ENCODE data around the gene ATF6B.
"Not testable (repeated sequence)": the region's sequence is repeated elsewhere in the genome, so short reads cannot be mapped to it uniquely, and the experiment has no call there.

ATF6B gene

DNA sequence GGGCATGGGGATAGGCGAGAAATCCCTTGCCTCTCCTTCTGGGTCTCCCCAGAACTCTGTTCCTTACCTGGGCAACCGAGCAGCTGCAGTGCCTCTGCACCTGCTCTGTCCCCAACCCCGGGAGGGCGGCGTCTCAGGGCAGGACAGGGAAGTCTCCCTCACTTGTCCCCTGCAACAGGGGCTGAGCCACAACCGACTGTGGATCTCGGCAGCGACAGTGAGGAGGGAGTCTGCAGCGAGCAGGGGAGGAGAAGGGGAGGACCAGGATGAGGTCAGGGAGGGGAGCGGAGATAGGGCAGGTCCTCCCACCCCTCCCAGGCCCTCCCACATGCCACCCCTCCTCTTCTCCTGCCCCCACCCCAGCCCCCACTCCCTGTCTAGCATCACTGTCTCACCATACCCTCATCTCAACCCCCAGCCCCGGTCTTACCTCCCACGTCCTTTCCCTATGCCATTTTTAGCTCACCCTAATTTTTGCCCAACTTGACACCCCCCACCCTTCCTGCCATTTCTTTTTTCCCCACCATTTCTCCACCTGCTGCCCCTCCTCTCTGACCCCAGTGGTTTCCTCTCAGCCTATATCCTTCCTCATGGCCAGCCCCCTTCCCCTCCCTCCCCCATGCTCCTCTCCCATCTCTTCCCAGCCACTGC lies 18.8 kb downstream of the ATF6B start, which contains the start of gene TNXB:
TNXB (minus strand) TSS at position 225 of the 651 bp plus-strand sequence. CDS start 11,140 bp downstream, outside the sequence.
- H3K9ac ChIP-seq (ENCODE audit: low read length): no peak within 1 kb of the TSS
- no peak within 1 kb of the TSS for H3K27ac ChIP-seq (ENCODE audit: low read length)

DNA sequence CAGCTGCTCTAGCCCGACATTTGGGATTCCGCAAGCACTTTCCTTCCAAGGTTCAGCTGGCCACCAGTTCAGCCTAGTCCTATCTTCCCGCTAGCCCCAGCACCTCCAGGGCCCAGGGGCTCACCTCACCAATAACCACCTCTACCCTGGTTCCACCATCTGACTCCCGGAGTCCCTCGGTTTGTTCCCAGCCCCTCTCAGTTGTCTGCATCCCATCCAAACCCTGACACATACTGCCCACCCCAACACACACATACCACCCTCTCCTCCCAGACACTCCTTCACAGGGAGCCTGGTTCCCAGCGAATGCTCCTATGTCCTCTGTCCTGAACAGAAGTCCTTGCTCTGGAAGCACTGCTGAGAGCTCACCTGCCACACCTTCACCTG lies 19.3 kb downstream of the ATF6B start:
- Histone ChIP-seq H3K36me3 (ENCODE audit: control insufficient read depth, low read depth, low read length) (no peaks in the 10 kb centered on the region), H3K4me1 (ENCODE audit: control insufficient read depth, low read depth, low read length) (no peaks in the 10 kb centered on the region), H3K4me3 (ENCODE audit: low read length) (no peak overlapping the region), H3K27me3 (ENCODE audit: control insufficient read depth, insufficient read depth, low read length) (peaks cover 19% of the 10 kb centered on the region), H3K27ac (ENCODE audit: low read length) (no peak overlapping the region), H3K9me3 (ENCODE audit: control insufficient read depth, low read depth, low read length) (no peaks in the 10 kb centered on the region), H3K9ac (ENCODE audit: low read length) (no peak overlapping the region)

More for the DNA sequence above, 18.8 kb downstream of the ATF6B start, which contains the start of gene TNXB:
- H3K27me3 ChIP-seq (ENCODE audit: control insufficient read depth, insufficient read depth, low read length): peaks cover 19% of the 10 kb centered on the region
- H3K9me3 ChIP-seq (ENCODE audit: control insufficient read depth, low read depth, low read length): no peaks in the 10 kb centered on the region
- H3K4me3 ChIP-seq (ENCODE audit: low read length): no peak within 1 kb of the TSS
- no peaks in the 10 kb centered on the region for H3K4me1 ChIP-seq (ENCODE audit: control insufficient read depth, low read depth, low read length)
- H3K36me3 ChIP-seq (ENCODE audit: control insufficient read depth, low read depth, low read length): no peaks in the 10 kb centered on the region

DNA sequence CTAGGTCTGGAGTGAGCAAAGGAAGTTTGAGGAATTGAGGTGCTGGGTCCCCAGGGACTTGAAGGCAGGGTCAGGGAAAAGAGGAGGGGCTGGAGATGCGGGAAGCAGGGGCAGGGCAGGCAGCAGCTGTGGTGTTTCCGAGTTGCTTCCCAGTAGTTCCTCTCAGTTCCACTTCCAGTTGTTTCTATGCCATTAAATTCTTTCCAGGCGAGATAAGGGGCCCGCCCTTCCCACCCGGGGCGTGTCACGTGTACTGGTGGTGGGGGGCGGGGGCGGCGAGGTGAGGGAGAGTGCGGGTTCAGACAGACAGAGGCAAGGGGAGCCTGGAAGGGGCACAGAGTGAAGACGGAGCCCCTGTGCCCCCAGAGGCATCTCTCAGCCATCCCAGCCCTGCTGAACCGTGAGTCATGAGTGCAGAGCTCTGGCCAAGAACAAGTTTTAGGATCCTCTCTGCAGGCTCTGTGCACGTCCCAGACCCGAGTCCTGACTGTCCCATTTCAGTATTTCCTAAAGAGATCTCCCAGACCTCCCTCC lies 19.9 kb downstream of the ATF6B start:
- H3K4me1 ChIP-seq (ENCODE audit: control insufficient read depth, low read depth, low read length): no peaks in the 10 kb centered on the region
- H3K27ac ChIP-seq (ENCODE audit: low read length): no peak overlapping the region
- H3K36me3 ChIP-seq (ENCODE audit: control insufficient read depth, low read depth, low read length): no peaks in the 10 kb centered on the region
- no peaks in the 10 kb centered on the region for H3K9me3 ChIP-seq (ENCODE audit: control insufficient read depth, low read depth, low read length)
- peaks cover 19% of the 10 kb centered on the region for H3K27me3 ChIP-seq (ENCODE audit: control insufficient read depth, insufficient read depth, low read length)
- no peak overlapping the region for H3K9ac ChIP-seq (ENCODE audit: low read length)
- H3K4me3 ChIP-seq (ENCODE audit: low read length): no peak overlapping the region

DNA sequence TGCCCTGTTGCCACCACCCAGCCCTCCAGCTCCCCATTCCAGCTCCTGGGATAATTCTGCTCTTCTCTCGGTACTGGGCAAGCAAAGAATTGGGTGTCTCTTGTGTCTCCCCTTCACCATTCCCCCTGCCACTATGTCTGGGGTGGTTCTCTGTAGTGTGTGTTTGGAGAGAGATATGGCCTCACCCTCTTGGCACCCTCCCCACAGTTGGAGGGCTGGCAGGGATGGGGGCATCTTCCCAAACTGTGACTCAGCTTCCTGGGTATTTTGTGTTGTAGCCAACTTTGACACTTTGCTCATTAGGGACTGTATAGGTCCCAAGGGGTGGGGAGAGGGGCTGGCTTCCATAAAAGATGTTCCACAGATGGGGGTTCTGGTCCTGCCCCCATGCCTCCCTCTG lies 20.6 kb downstream of the ATF6B start:
- no peak overlapping the region for H3K27ac ChIP-seq (ENCODE audit: low read length)
- H3K27me3 ChIP-seq (ENCODE audit: control insufficient read depth, insufficient read depth, low read length): peaks cover 19% of the 10 kb centered on the region
- no peak overlapping the region for H3K4me3 ChIP-seq (ENCODE audit: low read length)
- H3K4me1 ChIP-seq (ENCODE audit: control insufficient read depth, low read depth, low read length): no peaks in the 10 kb centered on the region
- no peak overlapping the region for H3K9ac ChIP-seq (ENCODE audit: low read length)
- no peaks in the 10 kb centered on the region for H3K9me3 ChIP-seq (ENCODE audit: control insufficient read depth, low read depth, low read length)
- no peaks in the 10 kb centered on the region for H3K36me3 ChIP-seq (ENCODE audit: control insufficient read depth, low read depth, low read length)

DNA sequence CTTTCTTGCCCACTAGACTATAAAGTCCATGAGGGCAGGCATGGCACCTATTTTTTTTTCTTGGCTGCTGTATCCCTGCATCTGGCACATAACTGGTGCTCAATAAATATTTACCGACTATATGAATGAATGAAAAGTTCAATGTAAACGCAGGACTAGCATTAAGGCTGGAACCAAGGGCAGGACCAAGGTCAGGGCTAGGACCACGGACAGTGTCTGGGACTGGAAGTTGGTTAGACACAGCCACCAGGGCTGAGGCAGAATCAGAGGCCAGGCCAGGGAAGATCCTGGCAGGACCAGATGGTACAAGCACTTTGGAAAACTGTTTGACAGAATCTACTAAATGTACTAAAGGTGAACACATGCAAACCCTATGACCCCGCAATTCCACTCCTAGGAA lies 22.6 kb downstream of the ATF6B start:
- H3K36me3 ChIP-seq (ENCODE audit: control insufficient read depth, low read depth, low read length): no peaks in the 10 kb centered on the region
- H3K27me3 ChIP-seq (ENCODE audit: control insufficient read depth, insufficient read depth, low read length): peaks cover 19% of the 10 kb centered on the region
- no peaks in the 10 kb centered on the region for H3K9me3 ChIP-seq (ENCODE audit: control insufficient read depth, low read depth, low read length)
- H3K27ac ChIP-seq (ENCODE audit: low read length): no peak overlapping the region
- H3K4me3 ChIP-seq (ENCODE audit: low read length): no peak overlapping the region
- no peak overlapping the region for H3K9ac ChIP-seq (ENCODE audit: low read length)
- no peaks in the 10 kb centered on the region for H3K4me1 ChIP-seq (ENCODE audit: control insufficient read depth, low read depth, low read length)

DNA sequence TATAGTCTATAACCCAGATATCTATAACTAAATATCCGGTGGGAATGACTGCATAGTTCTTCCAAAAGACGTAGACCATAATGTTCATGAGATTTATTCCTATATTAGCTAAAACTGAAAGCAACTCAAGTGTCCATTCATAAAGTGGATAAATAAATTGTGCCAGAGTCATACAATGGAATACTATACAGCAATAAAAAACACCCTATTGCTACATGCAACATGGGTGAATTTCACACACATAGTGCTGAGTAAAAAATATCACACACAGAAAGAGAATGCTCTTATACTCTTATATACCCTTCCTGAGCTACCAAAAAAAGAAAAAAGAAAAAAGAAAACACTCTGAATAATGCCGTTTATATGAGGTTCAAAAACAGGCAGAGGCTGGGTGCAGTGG lies 25.8 kb downstream of the ATF6B start:
- no peak overlapping the region for H3K4me3 ChIP-seq (ENCODE audit: low read length)
- H3K36me3 ChIP-seq (ENCODE audit: control insufficient read depth, low read depth, low read length): no peaks in the 10 kb centered on the region
- no peak overlapping the region for H3K9ac ChIP-seq (ENCODE audit: low read length)
- no peaks in the 10 kb centered on the region for H3K4me1 ChIP-seq (ENCODE audit: control insufficient read depth, low read depth, low read length)
- H3K27ac ChIP-seq (ENCODE audit: low read length): no peak overlapping the region
- H3K27me3 ChIP-seq (ENCODE audit: control insufficient read depth, insufficient read depth, low read length): peaks cover 5% of the 10 kb centered on the region
- H3K9me3 ChIP-seq (ENCODE audit: control insufficient read depth, low read depth, low read length): no peaks in the 10 kb centered on the region

DNA sequence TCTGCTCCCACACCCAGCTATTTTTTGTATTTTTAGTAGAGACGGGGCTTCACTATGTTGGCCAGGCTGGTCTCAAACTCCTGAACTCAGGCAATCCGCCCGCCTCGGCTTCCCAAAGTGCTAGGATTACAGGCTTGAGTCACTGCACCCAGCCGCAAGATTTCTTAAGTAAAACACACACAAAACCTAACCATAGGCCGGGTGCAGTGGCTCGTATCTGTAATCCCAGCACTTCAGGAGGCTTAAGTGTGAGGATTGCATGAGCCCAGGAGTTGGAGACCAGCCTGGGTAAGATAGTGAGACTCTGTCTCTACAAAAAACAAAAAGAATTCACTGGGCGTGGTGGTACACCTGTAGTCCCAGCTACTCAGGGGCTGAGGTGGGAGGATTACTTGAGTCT lies 27.8 kb downstream of the ATF6B start:
- H3K4me1 ChIP-seq (ENCODE audit: control insufficient read depth, low read depth, low read length); H3K4me3 ChIP-seq (ENCODE audit: low read length); H3K9me3 ChIP-seq (ENCODE audit: control insufficient read depth, low read depth, low read length); H3K36me3 ChIP-seq (ENCODE audit: control insufficient read depth, low read depth, low read length); H3K9ac ChIP-seq (ENCODE audit: low read length); H3K27ac ChIP-seq (ENCODE audit: low read length); H3K27me3 ChIP-seq (ENCODE audit: control insufficient read depth, insufficient read depth, low read length): not testable (repeated sequence)

DNA sequence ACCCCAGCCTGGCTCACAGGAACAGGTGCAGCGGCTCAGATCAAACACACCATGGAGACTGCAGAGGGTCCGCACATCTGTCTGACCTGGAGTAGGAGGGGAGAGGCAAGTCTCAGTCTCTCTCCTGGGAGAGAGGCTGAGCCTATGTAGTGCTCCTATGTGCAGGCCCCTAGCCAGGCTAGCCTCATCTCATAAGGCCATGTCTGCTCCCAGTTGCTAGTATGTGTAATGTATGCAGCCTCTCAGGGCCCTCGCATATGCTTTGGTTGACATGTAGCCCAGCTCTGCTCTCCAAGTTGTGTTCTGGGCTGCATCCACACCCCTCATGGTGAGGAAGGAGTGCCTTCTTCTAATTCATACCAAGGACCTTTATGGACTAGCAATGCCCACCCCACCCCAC lies 30.7 kb downstream of the ATF6B start:
- no peaks in the 10 kb centered on the region for H3K27me3 ChIP-seq (ENCODE audit: control insufficient read depth, insufficient read depth, low read length)
- no peak overlapping the region for H3K9ac ChIP-seq (ENCODE audit: low read length)

DNA sequence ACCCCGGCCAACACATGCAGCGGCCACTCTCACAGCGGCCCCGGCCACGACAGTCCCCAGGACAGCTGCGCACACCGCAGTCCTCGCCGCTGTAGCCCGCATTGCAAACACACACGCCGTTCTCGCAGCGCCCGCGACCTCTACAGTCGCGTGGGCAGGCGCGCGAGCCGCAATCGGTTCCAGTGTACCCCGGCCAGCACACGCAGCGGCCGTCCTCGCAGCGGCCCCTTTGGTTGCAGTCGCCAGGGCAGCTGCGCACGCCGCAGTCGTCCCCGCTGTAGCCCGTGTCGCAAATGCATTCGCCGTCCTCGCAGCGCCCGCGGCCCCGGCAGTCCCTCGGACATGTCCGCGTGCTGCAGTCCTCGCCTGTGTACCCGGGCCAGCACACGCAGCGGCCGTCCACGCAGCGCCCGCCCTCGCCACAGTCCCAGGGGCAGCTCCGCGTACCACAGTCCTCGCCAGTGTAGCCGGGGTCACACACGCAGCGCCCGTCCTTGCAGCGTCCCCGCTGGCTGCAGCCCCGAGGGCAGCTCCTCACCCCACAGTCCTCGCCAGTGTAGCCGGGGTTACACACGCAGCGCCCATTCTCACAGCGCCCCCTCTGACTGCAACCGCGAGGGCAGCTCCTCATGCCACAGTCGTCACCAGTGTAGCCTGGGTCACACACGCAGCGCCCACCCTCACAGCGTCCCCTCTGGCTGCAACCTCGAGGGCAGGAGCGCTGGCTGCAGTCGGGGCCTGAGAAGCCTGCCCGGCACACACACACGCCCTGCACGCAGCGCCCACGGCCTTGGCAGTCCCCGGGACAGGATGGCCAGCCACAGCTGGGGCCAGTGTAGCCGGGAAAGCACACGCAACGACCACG lies 31.4 kb downstream of the ATF6B start:
- Histone ChIP-seq H3K4me1 (ENCODE audit: control insufficient read depth, low read depth, low read length) (no peaks in the 10 kb centered on the region), H3K36me3 (ENCODE audit: control insufficient read depth, low read depth, low read length) (no peaks in the 10 kb centered on the region), H3K27me3 (ENCODE audit: control insufficient read depth, insufficient read depth, low read length) (no peaks in the 10 kb centered on the region), H3K9me3 (ENCODE audit: control insufficient read depth, low read depth, low read length) (no peaks in the 10 kb centered on the region), H3K27ac (ENCODE audit: low read length) (no peak overlapping the region), H3K4me3 (ENCODE audit: low read length) (no peak overlapping the region), H3K9ac (ENCODE audit: low read length) (no peak overlapping the region)

More for the DNA sequence above, 30.7 kb downstream of the ATF6B start:
- H3K36me3 ChIP-seq (ENCODE audit: control insufficient read depth, low read depth, low read length): no peaks in the 10 kb centered on the region
- H3K4me1 ChIP-seq (ENCODE audit: control insufficient read depth, low read depth, low read length): no peaks in the 10 kb centered on the region
- no peaks in the 10 kb centered on the region for H3K9me3 ChIP-seq (ENCODE audit: control insufficient read depth, low read depth, low read length)
- no peak overlapping the region for H3K4me3 ChIP-seq (ENCODE audit: low read length)
- no peak overlapping the region for H3K27ac ChIP-seq (ENCODE audit: low read length)

DNA sequence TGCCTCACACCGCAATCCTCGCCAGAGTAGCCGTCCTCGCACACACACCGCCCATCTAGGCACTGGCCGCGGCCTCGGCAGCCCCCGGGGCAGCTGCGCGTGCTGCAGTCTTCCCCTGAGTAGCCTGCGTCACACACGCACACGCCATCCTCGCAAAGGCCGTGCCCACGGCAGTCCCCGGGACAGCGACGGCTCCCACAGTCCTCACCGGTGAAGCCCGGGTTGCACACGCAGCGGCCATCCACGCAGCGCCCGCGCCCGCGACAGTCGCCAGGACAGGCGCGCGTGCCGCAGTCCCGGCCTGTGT lies 32.0 kb downstream of the ATF6B start:
- no peak overlapping the region for H3K4me3 ChIP-seq (ENCODE audit: low read length)
- no peaks in the 10 kb centered on the region for H3K9me3 ChIP-seq (ENCODE audit: control insufficient read depth, low read depth, low read length)
- no peak overlapping the region for H3K27ac ChIP-seq (ENCODE audit: low read length)
- H3K36me3 ChIP-seq (ENCODE audit: control insufficient read depth, low read depth, low read length): no peaks in the 10 kb centered on the region
- H3K9ac ChIP-seq (ENCODE audit: low read length): no peak overlapping the region
- no peaks in the 10 kb centered on the region for H3K4me1 ChIP-seq (ENCODE audit: control insufficient read depth, low read depth, low read length)
- no peaks in the 10 kb centered on the region for H3K27me3 ChIP-seq (ENCODE audit: control insufficient read depth, insufficient read depth, low read length)

DNA sequence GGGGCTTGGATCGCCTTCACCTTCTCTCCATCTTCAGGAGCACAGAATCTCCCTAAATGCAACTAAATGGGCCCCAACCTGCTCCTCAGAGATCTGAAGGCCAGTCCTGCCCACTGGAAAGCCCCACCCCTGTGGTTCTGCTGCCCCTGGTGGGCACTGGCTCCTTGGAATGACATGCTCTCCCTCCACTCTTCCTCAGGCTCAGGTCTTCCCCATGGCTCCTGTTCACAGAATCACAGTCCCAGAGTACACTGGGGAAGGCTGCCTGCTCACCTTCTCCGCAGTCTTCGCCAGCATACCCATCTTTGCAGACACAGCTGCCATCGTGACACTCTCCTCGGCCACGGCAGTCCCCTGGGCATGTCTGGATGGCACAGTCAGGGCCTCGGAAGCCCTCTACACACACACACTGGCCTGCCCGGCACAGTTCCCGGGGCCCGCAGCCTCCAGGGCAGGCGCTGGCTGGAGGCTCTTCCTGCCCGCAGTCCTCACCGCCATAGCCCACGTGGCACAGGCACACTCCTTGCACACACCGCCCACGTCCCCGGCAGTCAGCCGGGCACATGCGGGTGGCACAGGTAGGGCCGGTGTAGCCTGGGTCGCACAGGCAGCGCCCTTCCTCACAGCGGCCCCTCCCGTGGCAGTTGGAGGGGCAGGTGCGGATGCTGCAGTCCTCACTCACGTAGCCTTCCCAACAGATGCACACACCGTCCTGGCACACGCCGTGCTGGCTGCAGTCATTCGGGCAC lies 32.5 kb downstream of the ATF6B start:
- no peaks in the 10 kb centered on the region for H3K36me3 ChIP-seq (ENCODE audit: control insufficient read depth, low read depth, low read length)
- H3K9ac ChIP-seq (ENCODE audit: low read length): no peak overlapping the region
- no peaks in the 10 kb centered on the region for H3K4me1 ChIP-seq (ENCODE audit: control insufficient read depth, low read depth, low read length)
- H3K4me3 ChIP-seq (ENCODE audit: low read length): no peak overlapping the region
- no peak overlapping the region for H3K27ac ChIP-seq (ENCODE audit: low read length)
- H3K9me3 ChIP-seq (ENCODE audit: control insufficient read depth, low read depth, low read length): no peaks in the 10 kb centered on the region
- H3K27me3 ChIP-seq (ENCODE audit: control insufficient read depth, insufficient read depth, low read length): no peaks in the 10 kb centered on the region
